GM19240 (cell line): ENCODE data around the gene MBD6.
A peak's percentile ranks its signal among the peaks of the same experiment; 100 is the strongest.

Experiments used
- DNase-seq: peaks from one replicate; pipeline ENCODE4 v3.0.0; 2011; ENCODE audit warnings: low spot score; ENCODE audit not compliant: insufficient read length

MBD6 gene

DNA sequence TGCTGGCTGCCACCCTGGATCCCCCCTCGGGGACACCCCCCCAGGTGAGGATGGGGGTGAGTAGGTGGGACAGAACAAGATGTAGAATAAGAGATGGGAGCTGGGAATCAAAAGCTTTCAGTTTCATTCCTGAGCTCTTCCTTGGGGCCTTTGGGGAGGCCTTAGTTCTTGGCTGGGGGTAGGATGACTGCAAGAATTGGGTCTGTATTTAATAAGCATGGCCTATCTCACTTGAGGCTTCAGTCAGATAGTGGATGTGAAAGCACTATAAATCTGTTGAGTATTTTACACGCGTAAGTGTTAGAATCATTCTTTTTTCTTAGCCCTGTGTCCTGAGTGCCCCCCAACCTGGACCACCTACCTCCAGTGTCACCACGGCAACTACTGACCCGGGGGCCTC lies 4.6 kb downstream of the MBD6 start:
- no peak for DNase-seq

DNA sequence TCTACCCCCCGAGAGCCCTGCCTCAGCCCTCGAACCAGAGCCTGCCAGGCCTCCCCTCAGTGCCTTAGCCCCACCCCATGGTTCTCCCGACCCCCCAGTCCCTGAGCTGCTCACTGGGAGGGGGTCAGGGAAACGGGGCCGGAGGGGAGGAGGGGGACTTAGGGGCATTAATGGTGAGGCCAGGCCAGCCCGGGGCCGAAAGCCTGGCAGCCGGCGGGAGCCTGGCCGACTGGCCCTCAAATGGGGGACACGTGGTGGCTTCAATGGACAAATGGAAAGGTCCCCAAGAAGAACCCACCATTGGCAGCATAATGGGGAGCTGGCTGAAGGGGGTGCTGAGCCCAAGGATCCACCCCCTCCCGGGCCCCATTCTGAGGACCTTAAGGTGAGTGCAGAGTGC lies 5.6 kb downstream of the MBD6 start:
- no peak for DNase-seq

DNA sequence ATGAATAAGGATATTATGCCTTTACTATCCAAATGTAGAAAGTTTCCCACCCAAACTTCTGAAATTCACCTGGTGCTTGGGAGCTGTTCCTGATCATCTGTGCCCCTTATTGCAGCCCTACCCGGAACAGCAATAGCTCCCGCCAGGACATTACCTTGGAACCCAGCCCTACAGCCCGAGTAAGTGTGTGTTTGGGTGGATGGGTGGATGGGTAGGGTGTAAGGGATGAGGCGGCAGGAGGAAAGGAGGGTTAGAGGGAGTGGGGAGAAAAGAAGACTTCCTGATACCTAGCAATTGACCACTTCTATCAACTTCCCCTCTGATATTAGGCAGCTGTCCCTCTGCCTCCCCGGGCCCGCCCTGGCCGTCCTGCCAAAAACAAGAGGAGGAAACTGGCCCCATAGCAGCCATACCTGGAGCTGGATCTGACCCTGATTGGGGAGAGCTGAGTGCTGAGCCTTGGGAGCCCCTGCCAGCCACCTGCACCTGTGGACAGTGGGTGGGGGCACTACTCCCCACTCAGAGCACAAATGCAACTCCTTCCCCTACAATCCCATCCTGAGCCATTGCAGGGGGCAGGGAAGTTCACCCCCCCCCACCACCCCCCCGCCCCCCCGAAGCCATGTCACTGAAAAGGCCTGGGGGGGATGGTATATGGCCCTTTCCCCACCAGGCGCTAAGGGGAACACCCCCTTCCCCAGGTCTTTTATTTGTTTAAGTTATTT lies 6.4 kb downstream of the MBD6 start:
- no peak for DNase-seq

DNA sequence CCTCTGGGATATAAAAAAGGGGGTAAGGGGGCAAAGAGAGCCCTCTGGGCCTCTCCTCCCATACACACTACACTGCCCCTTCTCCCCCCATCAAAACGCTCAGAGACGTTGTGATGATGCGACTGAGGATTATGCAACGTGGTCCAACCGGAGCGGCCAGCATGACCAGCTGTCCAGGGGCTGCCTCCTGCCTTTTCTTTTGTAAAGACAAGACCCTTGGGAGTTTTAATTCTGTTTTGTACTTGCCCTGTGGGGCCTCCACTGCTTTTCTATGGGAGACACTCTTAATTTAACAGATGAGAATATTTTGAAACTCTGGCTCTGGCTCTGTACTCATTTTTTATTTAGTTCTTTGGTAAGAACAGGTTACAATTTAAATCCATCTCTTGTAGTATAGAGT lies 7.2 kb downstream of the MBD6 start:
- no peak for DNase-seq

DNA sequence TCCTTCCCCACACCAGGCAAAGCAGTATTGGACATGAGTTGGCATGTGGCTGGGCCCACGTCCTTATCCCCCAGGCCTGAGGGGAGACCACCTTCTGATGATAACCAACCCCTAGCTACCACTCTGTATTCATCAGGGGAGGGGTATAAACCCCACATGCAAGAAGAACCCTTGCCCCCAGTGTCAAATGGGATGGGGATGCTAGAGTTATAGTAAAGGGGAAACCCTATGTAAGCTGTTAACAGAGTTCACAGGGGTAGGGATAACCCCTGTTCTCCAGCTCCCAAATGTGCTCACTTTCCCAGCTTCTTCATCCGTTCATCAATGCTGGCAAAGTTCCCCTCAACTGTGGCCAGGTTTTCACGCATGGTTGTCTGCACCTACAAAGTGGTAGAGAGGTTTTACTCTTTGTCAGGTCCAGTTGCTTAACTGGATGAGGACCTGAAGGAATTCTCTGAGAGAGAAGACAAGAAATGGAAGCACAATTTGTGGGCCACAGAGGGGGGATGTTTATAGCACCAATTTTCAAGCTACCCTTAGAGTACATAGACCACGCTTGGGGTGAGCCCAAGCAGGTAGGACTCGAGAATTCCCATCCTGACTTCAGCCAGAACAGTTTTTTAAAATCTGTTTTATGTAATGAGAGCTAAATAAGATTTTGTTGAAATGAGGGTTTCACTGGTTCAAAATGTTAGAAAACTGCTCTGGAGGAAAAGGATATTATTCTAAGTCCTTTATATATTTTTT lies 7.9 kb downstream of the MBD6 start:
- no peak for DNase-seq

DNA sequence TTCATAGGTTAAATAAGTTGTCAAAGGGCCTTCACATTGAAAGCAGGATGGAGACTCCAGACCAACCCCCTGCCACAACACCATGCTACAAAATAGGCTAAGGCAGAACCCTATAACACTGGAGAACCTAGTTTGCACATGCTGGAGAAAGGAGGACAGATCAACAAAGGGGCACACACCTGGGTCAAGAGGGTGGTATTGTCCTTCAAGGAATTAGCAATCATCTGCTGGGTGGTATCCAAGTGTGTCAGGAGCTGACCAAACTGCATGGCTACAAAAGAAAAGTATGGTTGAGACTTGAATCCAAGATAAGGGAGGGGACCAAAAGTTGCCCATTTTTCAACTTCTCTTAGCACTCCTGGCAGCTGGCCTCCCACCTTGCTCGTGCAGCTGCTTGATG lies 9.2 kb downstream of the MBD6 start:
- DNase-seq, result no peak

DNA sequence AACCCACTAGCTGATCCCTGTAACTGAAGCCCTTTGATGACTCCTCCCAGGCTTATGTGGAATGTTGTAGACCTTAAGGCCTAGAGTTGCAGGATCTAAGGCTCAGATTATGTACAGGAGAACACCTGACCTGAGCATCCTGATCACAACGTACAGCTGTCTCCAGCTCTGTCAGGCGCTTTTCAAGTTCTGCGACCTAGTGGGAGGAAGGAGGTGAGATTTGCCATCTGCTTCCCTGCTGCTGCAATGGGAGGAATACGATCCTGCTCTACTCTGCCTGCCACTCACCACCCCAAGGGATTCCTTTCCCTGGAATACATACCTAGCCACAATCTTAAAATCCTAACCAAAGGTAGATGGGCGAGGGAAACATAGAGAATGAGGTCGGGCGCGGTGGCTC lies 10.5 kb downstream of the MBD6 start:
- no peak for DNase-seq

DNA sequence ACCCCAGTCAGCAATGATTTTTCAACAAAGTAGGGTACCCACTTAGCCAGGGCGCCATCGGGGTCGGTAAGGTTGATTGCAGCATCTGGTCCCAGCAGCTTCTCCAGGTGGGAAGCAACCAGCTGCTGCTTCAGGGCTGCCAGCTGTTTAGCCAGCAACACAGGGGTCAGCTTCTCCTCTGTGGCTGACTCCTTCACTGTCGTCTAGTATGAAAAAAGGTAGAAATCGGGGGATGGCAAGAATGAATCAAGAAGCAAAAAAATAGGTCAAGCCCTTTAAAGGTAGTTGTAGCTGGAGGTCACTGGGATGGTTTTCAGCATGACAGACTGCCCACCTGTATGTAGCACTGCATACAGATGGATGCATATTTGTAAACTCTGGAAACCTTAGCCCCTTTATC lies 11.6 kb downstream of the MBD6 start:
- DNase-seq, result no peak

DNA sequence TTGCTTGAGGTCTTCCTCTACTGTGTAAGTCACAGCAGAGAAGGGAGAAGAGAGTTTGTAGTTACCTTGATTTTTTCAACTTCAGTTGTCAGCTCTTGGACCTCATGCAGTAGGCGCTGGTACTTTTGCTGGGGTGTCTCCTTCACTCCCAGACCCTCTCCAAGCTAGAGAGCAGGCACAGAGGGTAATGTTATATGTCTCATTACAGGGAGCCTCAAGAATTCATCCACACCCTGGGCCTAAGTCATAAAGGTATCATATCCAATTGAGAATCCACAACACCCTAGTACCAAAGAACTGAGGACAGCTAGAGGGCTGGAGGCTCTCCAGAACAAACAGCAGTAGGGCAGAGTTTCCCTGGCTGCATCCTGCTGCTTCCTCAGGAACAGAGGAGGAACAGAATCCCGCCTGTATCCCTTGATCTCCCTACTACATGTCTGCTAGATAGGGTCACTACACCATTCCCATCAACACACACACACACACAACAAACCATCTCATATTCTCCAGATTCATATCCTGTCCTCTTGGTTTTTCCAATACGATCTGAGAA lies 12.4 kb downstream of the MBD6 start:
- DNase-seq, result no peak

DNA sequence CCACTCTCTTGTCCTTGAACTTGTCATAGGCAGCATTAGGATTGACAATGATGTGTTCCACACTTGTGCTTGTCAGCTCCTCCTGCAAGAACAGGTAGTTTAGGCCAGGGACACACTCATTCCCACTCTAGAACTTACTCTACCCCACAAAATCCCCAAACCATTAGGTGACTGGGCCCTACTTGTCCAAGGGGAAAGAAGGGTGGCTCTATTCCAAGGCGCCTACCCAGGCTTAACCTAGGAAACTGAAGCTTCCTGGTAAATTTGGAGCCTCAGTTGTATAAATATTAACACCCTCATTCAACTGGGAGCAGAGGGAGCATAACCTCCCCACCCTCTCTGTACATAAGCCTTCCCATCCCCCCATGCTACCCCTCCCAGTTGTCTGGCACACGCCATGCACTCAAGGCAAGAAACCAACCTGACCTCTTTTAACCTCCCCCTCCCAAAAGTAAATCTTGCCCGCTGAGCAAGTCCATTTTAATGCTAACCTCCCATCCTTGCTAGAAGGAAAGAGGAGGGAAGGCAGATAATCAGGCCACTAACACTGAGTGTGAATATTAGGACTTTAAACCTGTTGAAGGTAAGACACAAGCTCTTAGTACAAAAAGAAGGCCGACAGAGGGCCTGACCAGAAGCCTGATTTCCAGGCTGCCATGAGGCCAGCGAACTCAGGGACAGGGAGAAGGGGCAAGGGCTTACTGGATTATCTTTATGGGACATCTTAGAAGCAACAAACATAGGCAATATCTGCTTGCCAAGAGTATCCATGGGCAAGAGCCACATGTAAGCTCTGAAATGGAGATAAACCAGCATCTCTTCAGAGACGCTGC lies 13.4 kb downstream of the MBD6 start:
- DNase-seq, result no peak

DNA sequence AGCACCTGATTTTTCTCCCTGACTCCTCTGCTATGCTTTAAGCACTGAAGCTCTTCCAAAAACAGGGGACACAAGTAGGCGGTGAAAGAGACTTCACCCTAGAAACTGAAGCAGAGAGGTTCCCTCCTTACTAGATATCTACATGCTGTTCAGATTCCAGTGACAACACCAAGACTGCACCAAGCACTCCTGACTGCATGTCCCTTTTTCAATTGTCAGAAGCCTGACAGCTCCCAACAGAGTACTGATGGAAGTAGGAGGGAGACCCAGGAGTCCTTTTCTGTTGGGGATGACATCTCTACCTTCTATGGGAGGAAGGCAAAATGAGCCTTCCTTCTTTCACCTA lies 13.9 kb downstream of the MBD6 start:
- no peak for DNase-seq

DNA sequence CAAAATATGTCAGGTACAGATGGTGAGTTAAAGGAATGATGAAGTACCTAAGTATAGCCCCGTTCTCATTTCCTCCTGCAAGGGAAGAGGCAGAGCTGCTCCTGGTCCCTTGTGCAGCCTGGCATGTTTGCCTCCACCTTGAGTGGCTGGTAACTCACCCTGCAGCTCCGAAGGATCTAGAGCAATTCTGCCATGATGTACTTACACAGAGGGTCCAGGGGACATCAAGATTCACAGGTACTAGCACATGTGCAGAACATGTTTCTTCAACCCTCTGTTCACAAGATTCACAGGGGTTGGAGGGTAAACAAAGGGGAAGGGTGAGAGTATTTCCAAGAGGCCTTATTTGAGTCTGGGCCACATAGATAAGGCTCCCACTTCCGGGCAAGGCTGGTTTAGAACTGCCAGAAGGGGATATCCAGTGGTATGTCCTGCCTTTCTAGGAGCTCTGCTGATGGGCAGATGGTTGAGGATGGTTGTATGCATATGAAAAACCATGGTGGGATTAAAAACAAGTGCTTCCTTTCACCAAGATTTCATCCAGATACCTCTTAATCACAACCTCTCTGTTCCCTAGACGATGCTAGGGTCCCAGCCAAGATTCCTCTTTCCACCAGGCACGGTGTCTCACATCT lies 16.6 kb downstream of the MBD6 start:
- DNase-seq, result no peak

DNA sequence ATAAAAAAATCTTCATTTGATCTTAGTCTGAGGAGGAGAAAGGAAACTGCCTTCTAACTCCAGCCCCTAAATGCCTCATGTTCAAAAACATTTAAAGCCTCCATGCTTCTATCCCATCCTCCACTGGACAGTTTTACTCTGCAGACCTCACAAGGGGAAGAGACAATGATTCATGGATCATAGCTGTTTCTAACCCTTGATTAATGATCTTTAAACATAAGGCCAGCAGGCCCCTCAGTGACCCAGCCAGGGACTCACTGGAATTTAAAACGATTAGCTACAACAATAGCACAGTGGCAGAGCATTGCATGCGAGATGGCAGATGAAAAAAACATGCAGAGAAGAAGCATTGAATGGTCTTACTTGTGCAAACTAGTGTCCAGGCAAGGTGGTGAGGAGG lies 18.4 kb downstream of the MBD6 start:
- no peak for DNase-seq

DNA sequence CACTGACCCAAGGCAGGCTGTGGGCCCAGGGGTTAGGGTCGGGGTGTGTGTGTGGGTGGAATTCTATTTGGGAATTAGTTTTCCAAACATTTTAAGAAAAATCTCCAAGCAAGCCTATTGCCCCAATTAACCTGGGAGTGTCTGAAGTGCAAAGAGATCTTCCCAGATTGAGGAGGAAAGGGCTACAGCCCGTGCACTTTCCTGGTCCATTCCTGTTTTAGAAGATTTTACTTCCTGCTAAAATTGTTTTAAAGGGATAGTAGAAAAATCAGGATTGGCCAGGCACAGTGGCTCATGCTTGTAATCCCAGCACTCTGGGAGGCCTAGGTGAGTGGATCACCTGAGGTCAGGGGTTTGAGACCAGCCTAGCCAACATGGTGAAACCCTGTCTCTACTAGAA lies 19.1 kb downstream of the MBD6 start:
- DNase-seq, result no peak

DNA sequence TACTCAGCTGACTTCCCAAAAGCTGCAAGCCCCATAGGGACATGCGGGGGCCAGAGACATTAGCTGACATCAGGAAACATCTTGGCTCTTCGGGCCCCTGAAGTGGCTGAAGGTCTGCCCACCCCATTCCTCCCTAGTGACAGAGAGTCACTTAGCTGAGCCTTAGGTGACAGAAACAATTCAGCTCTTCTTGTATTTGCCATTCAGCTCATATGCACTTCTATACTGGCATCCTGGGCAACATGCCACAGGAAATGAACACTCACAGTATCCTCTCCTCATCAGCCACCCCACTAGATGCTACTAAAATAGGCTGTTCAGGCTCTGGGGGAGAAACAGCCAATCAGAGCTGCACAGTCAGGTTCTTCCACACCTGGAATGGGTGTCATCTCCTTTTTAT lies 21.0 kb downstream of the MBD6 start:
- no peak for DNase-seq

DNA sequence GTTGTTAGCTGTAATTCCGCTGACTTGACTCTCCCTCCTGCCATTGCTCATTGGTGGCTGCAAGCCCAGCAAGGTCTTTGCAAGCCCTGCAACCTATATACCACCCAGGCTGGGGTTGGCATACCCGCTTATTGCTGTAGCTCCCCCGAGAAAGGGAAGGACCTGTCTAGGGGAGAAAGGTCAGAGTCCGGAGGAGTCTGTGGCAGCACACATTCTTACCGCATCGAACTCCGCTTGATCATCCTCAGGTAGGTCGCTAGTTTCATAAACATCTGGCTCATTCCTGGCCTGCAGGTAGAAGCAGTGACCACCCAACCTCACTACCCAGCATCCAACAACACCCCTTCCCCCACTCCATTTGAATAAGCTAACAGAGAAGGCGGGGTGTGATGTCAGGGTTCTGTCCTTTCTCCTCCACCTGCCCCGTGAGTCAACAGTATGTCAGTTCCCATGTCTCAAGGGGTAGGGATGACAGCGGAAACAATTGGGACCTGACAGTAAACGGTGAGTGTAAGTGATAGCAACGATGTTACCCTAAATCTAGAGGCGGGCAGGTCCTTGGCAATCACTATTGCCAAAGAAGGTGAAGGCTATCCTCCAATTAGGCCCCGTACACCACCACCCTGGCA lies 23.3 kb downstream of the MBD6 start:
- no peak for DNase-seq

DNA sequence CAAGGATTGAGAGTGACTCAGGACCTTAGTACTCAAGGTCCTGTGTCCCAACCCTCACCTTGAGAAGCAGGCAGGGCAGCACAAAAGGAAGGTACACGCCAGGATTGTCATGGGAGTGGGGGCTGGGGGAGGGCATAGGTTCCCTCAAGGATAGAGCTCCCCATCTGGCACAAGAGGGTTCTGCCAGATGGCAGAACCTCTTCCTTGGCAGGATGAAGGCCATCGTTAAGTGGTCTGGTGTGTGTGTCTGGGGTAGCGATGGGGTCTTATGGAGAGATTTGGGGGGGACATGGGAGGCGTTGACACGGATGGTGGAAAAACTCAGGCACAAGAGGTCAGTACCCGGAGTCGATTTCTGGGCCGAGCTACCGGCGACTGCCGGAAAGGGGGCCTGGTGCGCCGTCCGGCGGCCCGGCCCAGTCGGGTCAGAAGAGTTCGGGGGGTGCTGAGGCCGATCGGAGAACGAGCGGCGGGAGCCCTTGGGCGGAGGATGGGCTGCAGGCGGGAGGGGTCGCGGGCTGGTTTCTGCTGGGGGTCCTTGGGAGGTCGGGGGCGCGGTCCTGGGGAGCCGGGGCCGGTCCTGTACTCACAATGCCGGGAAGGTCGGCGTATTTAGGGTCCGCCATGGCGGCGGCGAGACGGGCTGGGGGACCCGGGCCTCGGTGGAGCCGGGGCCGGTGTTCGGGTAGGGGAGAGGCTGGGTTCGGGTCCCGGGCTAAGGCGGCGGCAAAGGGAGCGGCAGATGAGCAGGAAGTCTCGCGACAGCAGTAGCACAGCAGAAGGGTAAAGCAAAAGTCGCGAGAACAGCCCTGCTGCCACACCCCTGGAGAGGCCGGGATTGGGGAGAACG lies 24.0 kb downstream of the MBD6 start, which contains the start of gene DCTN2:
DCTN2 (minus strand) TSS at position 755 of the 850 bp plus-strand sequence; CDS start at position 626, 129 bp downstream.
- DNase-seq, result peak; percentile 100

DNA sequence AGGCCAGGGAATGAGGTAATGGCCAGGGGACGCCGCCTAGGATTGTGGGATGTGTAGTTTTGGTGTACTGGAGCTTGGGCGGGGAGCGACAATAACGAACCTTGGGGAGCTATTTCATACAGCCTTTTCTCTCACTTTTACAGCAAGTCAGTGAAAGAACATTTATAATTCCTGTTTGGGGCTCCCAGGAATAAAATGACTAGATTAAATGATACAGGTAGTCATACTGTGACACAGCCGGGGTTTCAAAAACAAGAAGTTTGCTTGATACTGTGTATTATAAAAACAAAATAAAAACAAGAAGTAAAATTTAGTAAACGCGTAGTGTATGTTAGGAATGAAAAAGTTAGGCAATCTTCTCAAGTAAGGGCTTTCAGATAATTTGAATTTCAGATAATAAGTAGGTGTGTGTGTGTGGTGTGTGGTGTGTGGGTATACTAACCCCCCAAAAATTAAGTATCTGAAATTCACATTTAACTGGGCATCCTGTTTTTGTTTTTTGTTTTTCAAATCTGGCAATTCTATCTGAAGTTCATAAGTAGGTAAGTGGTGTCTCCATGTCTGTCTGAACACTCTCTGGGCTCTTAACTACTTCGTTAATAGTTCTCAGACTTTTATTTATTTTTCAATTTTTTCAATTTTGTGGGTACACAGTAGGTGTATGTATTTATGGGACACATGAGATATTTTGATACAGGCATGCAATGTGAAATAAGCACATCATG lies 24.8 kb downstream of the MBD6 start:
- no peak for DNase-seq

DNA sequence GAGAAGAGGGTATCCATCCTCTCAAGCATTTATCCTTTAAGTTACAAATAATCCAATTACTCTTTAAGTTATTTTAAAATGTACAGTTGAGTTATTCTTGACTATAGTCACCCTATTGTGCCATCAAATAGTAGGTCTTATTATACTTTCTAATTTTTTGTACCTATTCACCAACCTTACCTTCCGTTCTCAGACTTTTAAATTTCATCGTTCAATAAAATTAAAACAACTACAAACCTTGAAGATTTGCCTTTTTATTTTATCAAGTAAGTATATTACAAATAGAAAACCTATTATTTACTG lies 25.3 kb downstream of the MBD6 start:
- no peak for DNase-seq

DNA sequence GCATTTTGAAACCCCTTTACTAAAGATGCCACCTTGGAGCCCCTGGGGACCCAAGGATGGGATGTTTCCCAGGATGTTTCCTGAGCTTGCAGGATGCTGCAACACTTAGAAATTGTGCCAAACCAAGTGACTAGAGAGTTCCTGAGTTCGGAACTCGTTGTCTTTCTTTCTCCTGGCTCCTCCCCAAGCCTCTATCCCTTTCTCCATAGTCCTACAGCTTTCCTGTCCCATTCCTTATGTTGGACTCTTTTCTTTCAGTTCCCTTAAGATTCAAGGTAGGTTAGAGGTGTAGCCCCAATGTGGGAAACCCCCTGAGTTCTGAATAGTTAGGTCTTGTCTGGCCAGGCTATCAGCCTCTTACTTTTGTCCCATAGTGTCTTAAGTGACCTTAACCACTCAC lies 25.9 kb downstream of the MBD6 start:
- DNase-seq, result no peak
